Activated T-cell treated with anti-CD3 and anti-CD28 coated beads for 24 hours (primary cell): ENCODE results near the gene FRG2C.
"Not testable (repeated sequence)": the region's sequence is repeated elsewhere in the genome, so short reads cannot be mapped to it uniquely, and the experiment has no call there.

Source experiments
- DNase-seq: peaks from one replicate; pipeline ENCODE4 v3.0.0-alpha.2; 2020; ENCODE audit warnings: low read depth

Gene FRG2C

DNA sequence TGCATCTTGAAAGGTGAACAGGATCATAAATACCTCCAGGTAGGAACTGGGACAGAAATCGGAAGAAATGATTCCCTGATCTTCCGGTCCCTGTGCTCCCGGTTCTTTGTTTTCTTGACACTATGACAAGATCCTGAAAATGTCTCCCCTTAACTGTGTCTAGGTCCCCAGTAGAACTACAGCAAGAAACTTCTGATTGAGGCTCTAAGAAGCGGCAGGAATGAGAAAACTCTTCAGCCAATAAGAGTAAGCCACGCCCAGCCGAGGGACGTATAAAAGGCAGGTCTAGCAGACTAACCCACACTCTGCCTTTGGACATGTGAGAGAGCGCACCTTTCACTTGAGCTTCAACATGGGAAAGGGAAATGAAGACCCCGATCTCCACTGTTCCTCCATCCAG is at the start of gene FRG2C:
FRG2C (plus strand) TSS at position 301 of the 400 bp plus-strand sequence; CDS start at position 353, 52 bp downstream.
- DNase-seq = not testable (repeated sequence)

DNA sequence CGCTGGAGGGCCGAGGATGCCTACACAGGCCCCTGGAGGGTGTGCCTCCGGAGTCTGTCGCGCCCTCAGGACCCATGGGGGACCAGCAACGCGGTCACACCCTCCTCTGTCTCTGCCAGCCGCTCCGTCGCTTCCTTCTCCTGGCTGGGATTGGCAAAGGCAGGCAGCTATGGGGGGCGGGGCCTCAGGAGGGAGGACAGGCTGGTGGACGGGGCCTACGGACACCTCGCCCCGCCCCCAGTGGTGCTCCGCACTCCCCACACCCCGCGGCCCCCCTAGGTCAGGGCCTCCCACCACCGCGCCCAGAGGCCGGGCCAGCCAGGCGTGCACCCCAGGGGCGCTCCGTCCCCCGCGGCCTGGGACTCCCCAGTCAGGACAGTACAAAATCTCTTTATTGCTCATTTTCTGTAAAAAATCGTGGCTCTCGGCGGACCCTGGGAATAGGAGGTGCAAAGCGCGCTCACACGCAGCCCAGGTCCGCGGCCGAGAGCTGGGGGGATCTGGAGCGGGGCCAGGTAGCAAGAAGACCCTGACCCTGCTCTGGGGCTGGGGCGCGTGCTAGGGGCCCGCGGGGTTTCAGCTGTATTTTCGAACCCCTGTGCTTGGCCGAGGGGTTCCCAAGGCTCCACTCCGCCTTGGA is 45.3 kb upstream of the FRG2C start:
- DNase-seq = not testable (repeated sequence)

DNA sequence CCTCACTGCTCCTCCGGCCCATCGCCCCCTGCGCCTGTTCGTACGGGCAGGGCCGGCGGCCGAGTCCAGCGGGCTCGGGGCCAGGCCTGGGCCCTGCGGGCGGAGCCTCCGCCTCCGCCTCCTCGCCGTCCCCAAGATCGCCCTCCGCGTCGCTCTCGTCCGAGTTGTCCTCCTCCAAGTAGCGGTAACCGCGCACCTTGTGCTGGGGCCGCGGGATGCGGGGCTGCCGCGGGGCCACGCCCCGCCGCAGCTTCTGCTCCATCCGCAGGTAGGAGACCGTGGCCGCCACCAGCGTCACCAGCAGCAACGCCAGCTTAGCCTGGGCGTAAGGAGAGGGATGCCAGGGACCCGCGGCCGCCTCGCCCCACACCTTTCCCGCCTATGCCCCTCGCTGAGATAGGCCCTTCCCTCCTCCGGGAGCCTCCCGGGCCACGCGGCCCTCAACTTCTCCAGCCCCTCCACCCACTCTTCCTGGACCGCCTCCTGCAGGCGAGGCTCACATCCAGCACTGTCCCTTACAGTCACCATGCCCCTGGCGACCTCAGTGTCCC is 44.6 kb upstream of the FRG2C start:
- not testable (repeated sequence) for DNase-seq

DNA sequence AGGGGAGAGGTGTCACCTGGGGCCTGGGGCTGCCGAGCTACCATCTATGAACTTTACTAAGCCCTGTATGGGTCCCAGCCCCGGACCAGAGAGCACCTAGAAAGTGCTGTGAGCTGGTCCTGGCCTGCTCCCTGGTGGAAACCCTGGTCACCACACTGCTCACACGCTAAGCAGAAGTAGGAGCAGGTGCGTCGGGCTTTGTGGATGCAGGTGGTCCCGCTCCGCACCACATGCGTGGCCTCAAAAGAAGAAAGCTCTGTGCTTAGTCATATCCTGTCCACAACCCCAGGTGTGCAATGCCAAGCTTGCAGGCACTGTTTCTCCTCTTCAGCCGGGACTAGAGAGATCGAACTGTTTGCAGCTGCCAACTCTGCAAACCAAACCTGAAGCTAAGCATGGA is 42.4 kb upstream of the FRG2C start:
- DNase-seq = not testable (repeated sequence)

DNA sequence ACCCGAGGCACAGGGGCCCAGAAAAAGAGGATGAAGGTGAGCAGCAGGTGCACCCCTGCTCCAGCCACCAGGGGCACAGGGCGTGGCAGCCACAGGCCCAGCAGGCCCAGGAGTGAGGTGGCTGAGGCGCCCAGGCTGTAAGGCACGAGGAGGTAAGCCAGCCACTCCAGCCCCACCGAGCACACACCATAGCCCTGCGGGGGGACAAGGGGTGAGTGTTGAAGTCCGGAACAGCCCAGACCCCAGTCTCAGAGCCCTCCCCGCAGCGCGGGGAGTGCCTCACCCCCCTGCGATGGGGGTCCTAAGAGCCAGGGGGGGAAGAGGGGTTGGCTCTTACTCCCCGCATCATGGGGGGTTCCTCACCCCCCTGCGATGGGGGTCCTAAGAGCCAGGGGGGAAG is 40.5 kb upstream of the FRG2C start:
- DNase-seq = not testable (repeated sequence)

DNA sequence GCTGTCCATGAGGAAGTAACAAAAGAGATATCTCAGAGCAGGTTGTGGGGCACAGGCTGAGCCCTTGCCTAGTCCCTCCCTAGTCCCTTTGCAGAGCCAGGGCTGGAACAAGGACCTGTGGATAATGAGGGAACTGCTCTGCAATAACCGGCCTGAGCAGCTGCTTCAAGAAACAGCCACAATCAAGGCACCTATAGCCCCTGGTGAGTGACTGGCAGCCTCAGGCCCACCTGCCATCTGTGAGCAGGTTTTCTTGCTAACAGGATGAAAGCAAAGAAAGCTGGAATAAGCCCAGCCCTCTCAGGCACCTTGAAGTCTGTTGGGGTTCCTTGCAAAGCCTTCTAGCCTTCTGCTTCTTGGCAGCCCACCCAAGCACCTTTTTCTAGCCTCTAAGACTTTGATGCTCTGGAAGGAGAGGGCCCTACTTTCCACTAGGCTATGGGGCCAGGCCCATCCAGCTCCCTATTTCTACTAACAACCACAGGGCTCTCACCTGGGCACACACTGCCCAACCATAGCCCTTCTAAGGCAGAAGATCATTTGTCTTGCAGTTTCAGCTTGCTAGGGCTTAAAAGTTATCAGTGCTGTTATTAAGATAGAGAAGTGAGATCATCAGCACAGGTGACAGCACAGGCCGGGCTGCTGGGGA is 33.1 kb upstream of the FRG2C start:
- not testable (repeated sequence) for DNase-seq

DNA sequence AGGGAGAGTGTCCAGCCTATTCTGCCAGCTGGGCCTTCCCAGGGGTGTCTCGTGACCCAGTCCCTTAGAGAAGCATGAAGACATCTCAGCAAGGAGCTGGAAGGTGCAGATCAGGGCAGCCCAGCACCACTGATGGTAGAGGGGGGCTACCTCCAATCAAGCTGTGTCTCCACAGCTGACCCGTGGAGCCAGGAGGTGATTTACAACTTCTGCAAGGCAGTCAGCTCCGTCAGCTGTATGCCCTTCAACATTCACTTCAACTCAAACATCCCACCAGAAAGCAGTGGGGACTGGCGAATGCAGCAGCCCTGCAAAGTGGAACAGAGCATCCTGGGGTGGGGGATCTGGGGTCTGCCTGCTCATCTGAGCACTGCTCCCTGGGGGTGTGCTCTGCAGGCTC is 32.6 kb upstream of the FRG2C start:
- no peak for DNase-seq

DNA sequence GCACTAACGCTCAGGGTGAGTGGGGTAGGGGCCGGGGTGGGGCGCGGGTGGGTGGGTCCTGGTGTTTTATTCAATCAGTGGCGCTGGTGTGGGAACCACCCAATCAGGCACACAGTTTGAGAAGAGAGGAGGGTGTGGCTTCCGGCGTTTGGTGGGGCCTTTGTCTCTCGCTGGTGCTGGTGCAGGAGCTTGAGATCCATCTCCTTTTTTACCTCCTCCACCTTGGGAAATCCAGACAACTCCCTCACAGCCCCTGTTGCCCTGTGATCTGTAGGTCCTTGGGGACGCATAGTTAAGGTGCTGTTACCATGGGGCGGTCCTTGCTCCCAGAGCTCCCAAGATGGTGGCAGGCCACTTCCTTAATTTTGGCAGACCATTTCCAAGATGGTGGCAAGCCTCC is 25.2 kb upstream of the FRG2C start:
- DNase-seq = not testable (repeated sequence)

DNA sequence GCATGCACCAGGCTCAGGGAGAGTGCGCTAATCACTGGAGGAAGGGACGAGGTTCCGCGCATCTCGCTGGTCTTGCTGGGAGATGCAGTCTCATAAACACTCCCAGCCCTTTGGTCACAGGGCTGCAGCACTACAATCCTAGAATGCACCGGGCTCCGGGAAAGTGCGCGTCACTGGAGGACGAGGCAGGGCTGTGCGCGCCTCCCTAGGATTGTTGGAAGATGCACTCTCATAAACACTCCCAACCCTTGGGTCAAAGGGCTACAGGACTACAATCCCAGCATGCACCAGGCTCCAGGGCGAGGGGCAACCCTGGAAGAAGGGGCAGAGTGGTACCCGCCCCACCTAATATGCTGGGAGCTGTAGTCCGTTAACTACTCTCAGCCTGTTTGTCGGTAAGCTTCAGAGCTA is 23.0 kb upstream of the FRG2C start:
- DNase-seq = peak; percentile 27

DNA sequence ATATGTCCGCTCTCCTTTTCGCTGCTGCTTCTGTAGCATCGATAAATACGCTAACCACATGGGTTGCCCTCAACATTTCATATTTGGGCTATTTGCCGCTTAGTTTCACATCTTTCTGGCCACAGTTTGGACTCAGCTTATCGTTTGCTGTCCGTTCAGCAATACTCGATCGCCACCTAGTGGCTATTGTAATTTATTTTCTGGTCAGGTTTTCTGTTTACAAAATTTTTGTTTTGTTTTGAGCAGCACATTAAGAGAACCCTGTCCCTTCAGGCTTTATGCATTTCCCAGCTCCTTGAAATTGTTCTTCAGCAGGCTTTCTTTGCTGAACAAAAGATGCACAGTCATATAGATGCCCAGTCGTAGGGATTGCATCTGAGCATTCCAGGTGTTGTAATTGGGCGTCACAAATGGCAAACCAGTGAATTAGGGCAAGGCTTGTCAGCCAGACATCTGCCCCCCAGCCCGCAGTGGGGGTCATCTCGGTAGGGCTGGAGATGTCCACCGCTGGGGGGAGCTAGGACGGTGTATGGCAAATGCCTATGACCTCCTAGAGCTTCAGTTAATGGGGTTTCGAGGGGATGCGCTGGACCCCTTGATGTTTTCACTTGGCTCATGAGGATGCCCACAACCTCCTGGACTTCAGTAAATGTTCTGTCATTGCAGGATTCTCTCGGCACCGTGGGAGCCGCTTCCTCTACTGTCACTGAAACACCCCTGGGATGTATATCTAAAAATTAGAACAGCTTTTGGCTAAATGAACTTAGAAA is 20.9 kb upstream of the FRG2C start:
- DNase-seq = not testable (repeated sequence)

DNA sequence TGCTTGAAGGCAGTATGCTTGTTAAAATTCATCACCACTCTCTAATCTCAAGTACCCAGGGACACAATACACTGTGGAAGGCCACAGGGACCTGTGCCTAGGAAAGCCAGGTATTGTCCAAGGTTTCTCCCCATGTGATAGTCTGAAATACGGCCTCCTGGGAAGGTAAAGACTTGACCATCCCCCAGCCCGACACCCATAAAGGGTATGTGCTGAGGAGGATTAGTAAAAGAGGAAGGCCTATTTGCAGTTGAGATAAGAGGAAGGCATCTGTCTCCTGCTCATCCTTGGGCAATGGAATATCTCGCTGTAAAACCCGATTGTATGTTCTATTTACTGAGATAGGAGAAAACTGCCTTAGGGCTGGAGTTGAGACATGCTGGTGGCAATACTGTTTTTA is 18.6 kb upstream of the FRG2C start:
- DNase-seq = not testable (repeated sequence)

DNA sequence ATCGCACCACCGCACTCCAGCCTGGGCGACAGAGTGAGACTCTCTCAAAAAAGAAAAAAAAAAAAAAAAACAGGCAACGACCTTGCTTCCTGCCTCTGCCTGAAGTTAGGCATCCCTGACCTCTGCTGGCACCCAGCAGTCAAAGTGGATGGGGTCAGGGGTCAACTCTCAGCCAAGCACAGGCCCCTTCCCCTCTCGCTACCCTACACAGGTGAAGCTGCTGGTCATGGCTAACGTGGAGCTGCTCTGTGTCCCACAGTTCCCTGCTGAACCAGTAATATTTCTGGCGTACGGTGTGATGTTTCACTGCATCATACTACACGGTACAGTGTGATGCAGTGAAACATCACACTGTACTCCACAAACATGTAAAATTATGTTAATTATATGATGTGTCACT is 13.9 kb upstream of the FRG2C start:
- no peak for DNase-seq

DNA sequence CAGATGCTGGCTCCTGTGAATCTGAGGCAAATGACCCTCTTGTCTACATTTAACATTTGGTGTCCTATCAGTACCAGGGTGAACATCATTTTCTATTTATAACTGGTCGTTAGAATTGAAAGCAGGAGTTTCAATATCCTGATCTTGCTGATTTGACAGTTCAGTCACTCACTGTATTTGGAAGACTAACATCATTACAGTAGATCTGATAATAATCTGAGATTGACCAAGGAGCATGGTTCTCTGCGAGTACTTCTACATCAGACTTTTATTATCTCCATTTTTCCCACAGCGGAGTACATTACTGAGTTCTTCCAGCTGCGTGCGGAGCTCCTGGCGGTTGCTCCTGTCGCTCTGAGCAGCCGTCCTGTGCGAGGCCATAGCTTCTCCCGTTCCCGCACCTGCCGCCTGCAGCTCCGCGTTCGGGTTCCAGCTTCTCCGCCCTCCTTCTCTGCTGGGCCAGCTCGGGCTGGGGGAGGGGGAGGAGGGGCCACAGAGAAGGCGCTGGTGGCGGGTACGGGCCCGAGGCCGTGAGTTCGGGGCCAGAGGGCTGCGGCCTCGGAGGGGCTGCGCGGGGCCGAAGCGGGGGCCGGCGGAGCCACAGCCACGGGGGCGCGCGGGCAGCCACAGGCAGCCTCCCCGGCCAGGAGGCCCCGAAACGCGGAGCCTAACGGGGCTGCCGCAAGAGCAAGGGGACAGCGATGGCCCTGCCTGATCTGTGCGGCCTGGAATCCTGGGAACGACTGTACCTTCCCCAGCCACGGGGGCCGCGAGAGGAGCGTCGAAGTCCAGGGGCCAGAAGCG is 8.8 kb upstream of the FRG2C start:
- DNase-seq = not testable (repeated sequence)

DNA sequence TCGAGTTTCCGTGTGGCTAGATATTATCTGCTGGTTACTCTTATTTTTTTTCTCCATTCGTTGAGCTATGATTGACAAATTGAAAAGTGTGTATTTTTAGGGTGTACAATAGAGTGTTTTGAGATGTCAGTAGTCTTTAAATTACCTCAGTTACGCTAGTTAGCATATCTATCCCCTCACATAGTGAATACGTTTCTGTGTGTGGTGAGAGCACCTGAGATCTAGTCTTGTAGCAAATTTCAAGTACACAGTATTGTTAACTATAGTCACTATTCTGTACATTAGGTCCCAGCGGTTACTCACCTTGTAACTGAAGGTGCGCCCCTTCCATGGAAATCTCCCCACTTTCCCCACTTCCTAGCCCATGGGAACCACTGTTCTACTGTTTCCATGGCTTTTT is 8.2 kb upstream of the FRG2C start:
- DNase-seq = not testable (repeated sequence)

DNA sequence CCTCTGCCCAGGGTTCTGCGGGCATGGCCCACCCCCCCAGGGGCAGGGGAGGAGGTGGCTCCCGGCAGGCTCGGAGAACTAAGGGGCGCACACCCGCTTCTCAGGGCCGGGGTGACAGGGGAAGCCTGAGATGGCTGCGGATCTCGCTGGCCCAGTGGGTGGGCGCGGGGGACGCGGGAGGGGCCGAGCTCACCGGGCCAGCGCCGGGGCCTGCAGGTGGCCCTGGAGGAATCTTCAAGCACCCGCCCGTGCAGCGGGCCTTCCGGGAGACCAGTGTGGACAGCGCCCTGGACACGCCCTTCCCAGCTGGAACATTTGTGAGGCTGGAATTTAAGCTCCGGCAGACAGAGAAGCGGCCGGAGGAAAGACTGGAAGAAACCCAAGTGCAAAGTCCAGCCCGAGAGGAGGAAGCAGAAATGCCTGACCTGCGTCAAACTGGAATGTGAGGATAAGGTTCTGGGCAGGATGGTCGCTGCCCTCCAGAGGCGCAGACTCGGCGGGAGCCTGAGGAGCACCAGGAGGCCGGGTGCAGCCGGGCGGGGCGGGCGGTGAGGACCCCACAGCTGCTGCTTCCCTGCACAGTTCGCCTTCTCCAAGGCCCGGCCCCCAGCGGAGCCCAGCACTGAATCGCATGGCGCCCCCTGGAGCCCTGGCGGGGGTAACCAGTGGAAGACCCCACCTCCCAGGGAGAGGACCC is 5.6 kb upstream of the FRG2C start:
- DNase-seq = not testable (repeated sequence)

DNA sequence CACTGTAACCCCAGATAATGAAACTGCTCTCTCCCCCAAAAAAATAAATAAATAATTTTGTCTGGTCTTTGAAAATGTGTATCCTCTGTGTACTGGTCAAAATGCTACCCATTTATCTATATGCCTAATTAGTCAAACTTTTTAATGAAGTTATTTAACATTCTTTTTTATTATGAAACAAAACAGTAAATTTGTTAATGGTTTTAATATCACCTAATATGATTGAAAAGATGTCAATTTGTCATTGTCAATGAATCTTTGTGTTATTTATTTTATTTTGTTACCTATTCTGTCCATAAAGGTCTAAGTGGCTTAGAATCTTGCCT is 5.1 kb upstream of the FRG2C start:
- DNase-seq = not testable (repeated sequence)

DNA sequence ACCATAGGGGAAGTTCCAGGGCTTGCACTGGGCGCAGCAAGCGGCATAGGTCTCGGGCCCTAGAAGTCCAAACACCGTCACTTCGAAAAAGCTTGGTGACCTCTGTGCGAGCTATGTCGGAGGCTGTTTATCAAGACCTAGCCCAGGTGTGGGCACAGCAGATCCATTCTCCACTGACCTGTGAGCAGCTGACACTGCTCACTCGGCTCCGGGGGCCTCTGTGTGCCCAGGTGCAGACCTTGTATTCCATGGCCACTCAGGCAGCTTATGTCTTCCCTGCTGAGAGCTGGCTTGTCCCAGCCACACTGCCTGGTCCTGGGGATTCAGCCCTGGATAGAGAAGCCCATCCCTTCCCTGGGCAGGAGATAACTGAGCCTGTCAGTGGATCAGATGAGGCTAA is 1.5 kb downstream of the FRG2C start:
- DNase-seq = not testable (repeated sequence)

DNA sequence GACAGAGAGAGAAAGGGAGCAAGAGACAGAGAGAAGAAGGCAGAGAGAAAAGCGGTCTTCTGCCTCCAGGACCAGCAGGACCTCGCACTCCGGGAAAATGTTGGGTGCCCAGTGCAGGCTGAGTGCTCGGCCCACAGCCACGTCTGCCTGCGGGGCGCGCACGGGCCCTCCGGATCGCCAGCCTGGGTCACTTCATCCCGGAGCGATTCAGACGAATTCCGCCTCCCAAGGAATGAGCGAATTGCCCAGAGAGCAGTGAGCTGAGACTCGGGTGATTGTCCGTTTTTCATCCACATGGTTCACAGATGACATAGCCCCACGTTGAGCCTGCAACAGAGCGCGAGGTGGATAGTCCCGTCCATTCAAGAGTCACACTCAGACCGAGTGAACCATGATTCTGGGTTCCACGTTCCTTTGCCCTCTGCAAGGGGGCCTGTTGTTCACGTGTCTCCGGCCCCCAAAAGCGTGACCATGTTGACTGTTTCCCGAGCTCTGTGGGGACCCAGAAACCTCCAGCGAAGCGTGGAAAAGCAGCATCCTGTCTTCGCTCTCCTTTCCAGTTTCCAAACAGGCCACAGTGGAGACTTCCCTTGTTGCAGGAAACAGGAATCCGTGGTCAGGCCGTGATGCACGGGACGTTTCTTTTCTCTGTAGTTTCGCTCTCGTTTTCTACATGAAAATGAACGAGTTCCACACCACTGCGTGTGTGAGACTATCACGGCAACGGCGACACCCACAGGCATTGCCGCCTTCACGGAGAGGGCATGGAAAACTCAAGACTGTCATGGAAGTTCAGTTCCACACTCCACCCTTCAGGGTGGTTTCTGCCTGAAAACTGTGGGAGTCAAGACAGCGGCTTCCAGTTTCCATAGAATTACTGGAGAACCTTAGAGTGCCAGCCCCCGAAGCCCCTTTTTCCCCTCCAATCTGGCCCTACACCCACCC is 3.9 kb downstream of the FRG2C start:
- DNase-seq = not testable (repeated sequence)

DNA sequence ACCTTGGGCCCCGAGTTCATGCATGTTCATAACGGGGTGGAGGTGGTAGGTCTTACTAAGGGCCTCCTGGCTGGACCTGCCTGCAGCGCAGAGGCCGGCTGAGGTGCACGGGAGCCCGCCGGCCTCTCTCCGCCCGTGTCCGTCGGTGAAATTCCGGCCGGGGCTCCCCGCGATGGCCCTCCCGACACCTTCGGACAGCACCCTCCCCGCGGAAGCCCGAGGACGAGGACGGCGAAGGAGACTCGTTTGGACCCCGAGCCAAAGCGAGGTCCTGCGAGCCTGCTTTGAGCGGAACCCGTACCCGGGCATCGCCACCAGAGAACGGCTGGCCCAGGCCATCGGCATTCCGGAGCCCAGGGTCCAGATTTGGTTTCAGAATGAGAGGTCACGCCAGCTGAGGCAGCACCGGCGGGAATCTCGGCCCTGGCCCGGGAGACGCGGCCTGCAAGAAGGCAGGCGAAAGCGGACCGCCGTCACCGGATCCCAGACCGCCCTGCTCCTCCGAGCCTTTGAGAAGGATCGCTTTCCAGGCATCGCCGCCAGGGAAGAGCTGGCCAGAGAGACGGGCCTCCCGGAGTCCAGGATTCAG is 4.7 kb downstream of the FRG2C start:
- DNase-seq = peak; percentile 22
